ENCODE data around the gene USB1. TPM values are rescaled to one million over a fixed set of nuclear protein-coding genes. Genes with fewer than 3 reads are reported as not detected.

Gene USB1
- polyA plus RNA-seq, 2 of the 4 experiments (the other 2 are of a cell fraction) = 88.8 to 143 TPM

- POLR2A ChIA-PET = no interaction called here
- Histone ChIP-seq H3K9me3 (no peaks in the 10 kb centered on the region), H3K4me2 (no peak overlapping the region), H3K27ac (no peak overlapping the region), H3K4me3 (no peak overlapping the region), H3K4me1 (no peaks in the 10 kb centered on the region)
- DNase-seq (ENCODE audit: low read depth in 1 of 2, low spot score in 1 of 2) = no peak
- CTCF ChIA-PET = interaction anchor here (0.6 to 1.2 kb wide), 2 partner anchors 9 to 682 kb away, joined by 3 to 4 read pairs; no protein-coding TSS in a partner anchor
- no peak for FAIRE-seq
- WGBS (ENCODE audit: missing lambda C conversion rate) = 84% methylated on average over 5 of the region's 5 CpGs
- no peak for ATAC-seq
- no peak for TF ChIP-seq HDAC2 (IDR thresholded peaks at IDR 0.05)
- TF ChIP-seq HOXB5 (CRISPR knock-in tag; IDR thresholded peaks at IDR 0.05) = no peak
- TF ChIP-seq KDM1A (IDR thresholded peaks at IDR 0.05; ENCODE audit: low read depth) = no peak
- TF ChIP-seq BHLHE40 (IDR thresholded peaks at IDR 0.05; ENCODE audit: low read depth, low read length) = no peak
- TF ChIP-seq RFX5 (IDR thresholded peaks at IDR 0.05) = no peak
- TF ChIP-seq PBX3 (IDR thresholded peaks at IDR 0.05) = no peak
- TF ChIP-seq CBX2 (IDR thresholded peaks at IDR 0.05; ENCODE audit: borderline replicate concordance, low read depth) = no peak
- no peak for TF ChIP-seq NPAS2 (CRISPR knock-in tag; IDR thresholded peaks at IDR 0.05; ENCODE audit: borderline replicate concordance)
- no peak for TF ChIP-seq RARB (CRISPR knock-in tag; IDR thresholded peaks at IDR 0.05)
- no peak for TF ChIP-seq ZSCAN20 (CRISPR knock-in tag; IDR thresholded peaks at IDR 0.05)
- TF ChIP-seq CTCF (IDR thresholded peaks at IDR 0.05) = no peak
- TF ChIP-seq MAFK (IDR thresholded peaks at IDR 0.05; ENCODE audit: partially characterized antibody) = no peak
- no peak for TF ChIP-seq MYC (IDR thresholded peaks at IDR 0.05; ENCODE audit: borderline replicate concordance, low read length)
These were observed 52.4 kb downstream of the USB1 start for GRCh38 chr16:58053682-58054005.

DNA sequence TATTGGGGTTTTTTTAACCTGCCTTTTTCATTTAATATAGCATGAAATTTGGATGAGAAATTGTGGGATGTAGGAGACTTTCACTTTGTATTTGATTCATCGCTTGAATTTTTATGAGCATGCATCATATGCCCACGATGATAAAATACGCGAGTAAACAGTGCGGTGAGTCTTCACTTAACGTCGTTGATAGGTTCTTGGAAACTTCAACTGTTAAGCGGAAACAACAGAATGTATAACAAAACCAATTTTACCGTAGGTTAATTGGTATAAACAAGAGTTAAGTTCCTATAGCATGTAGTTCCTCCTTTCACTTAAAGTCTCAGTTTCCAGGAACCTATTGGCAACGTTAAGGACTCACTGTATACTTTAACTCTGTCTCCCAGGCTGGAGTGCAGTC lies 53.1 kb downstream of the USB1 start:
- no peak for FAIRE-seq
- TF ChIP-seq HEYL (CRISPR knock-in tag; IDR thresholded peaks at IDR 0.05) (no peak), JUN (IDR thresholded peaks at IDR 0.05) (no peak), KDM5A (IDR thresholded peaks at IDR 0.05) (no peak), MAFK (IDR thresholded peaks at IDR 0.05; ENCODE audit: partially characterized antibody) (no peak), PBX3 (IDR thresholded peaks at IDR 0.05) (no peak), CHD4 (IDR thresholded peaks at IDR 0.05; ENCODE audit: borderline replicate concordance) (no peak), USF2 (IDR thresholded peaks at IDR 0.05) (no peak), CEBPB (IDR thresholded peaks at IDR 0.05) (no peak), NPAS2 (CRISPR knock-in tag; IDR thresholded peaks at IDR 0.05; ENCODE audit: borderline replicate concordance) (no peak), RNF2 (IDR thresholded peaks at IDR 0.05; ENCODE audit: borderline replicate concordance, low read depth) (no peak)

More for the DNA sequence above, 53.1 kb downstream of the USB1 start:
- no peak overlapping the region for H3K4me3 ChIP-seq
- no peak overlapping the region for H3K27ac ChIP-seq
- 79% methylated on average over 10 of the region's 10 CpGs for WGBS (ENCODE audit: missing lambda C conversion rate)
- no peak overlapping the region for H3K4me2 ChIP-seq
- ChIA-PET POLR2A (no interaction called here), CTCF (interaction anchor here (0.6 to 1.2 kb wide), 2 partner anchors 8 to 683 kb away, joined by 3 to 4 read pairs; no protein-coding TSS in a partner anchor)
- ATAC-seq = no peak
- H3K4me1 ChIP-seq = no peaks in the 10 kb centered on the region
- H3K9me3 ChIP-seq = no peaks in the 10 kb centered on the region
- DNase-seq (ENCODE audit: low read depth in 1 of 2, low spot score in 1 of 2) = no peak
